Mesendoderm (in vitro differentiated cells): ENCODE results near the gene OOSP1. TPM values are rescaled to one million over a fixed set of nuclear protein-coding genes. Genes with fewer than 3 reads are reported as not detected.

ENCODE experiments used
- DNase-seq: peaks from one replicate; pipeline ENCODE4 v3.0.0; 2013
- H2AK5ac ChIP-seq: 2 replicates; pipeline ENCODE4 v1.6.1; 2013; ENCODE audit warnings: low read length, inconsistent platforms
- H2BK120ac ChIP-seq: 2 replicates; pipeline ENCODE4 v1.6.1; 2013; ENCODE audit warnings: low read depth, mild to moderate bottlenecking, low read length, moderate library complexity, mixed read lengths
- H2BK15ac ChIP-seq: replicated peaks from 2 replicates; pipeline ENCODE4 v1.6.1; 2013; ENCODE audit warnings: low read depth, mild to moderate bottlenecking, moderate library complexity
- H2BK5ac ChIP-seq: 2 replicates; pipeline ENCODE4 v1.6.1; 2013; ENCODE audit warnings: low read length, inconsistent platforms
- H3K18ac ChIP-seq: 2 replicates; pipeline ENCODE4 v1.6.1; 2013; ENCODE audit warnings: mild to moderate bottlenecking, low read length, mixed read lengths
- H3K23ac ChIP-seq: one replicate; pipeline ENCODE4 v1.6.1; 2013; ENCODE audit warnings: low read length
- H3K27ac ChIP-seq: 2 replicates; pipeline ENCODE4 v1.5.1; 2013; ENCODE audit warnings: low read depth, mild to moderate bottlenecking, inconsistent platforms, low read length, moderate library complexity
- H3K27me3 ChIP-seq: 2 replicates; pipeline ENCODE4 v1.6.1; 2013; ENCODE audit warnings: low read length, control low read depth, mild to moderate bottlenecking, inconsistent platforms; ENCODE audit not compliant: insufficient read depth, poor library complexity
- H3K36me3 ChIP-seq: 2 replicates; pipeline ENCODE4 v1.6.1; 2013; ENCODE audit warnings: low read length, inconsistent platforms; ENCODE audit not compliant: control insufficient read depth, insufficient read depth
- H3K4ac ChIP-seq: one replicate; pipeline ENCODE4 v1.6.1; 2013; ENCODE audit warnings: low read depth, mild to moderate bottlenecking, low read length, moderate library complexity
- H3K4me1 ChIP-seq: 2 replicates; pipeline ENCODE4 v1.6.1; 2013; ENCODE audit warnings: low read depth, low read length, inconsistent platforms; ENCODE audit not compliant: control insufficient read depth
- H3K4me2 ChIP-seq: 2 replicates; pipeline ENCODE4 v1.6.1; 2013; ENCODE audit warnings: low read length
- H3K4me3 ChIP-seq: 2 replicates; pipeline ENCODE4 v1.5.1; 2013; ENCODE audit warnings: mild to moderate bottlenecking, low read length
- H3K56ac ChIP-seq: one replicate; pipeline ENCODE4 v1.6.1; 2013; ENCODE audit warnings: low read length
- H3K79me1 ChIP-seq: 2 replicates; pipeline ENCODE4 v1.6.1; 2013; ENCODE audit warnings: low read length, inconsistent platforms
- H3K79me2 ChIP-seq: 2 replicates; pipeline ENCODE4 v1.6.1; 2013; ENCODE audit warnings: mild to moderate bottlenecking, low read length; ENCODE audit not compliant: control insufficient read depth, insufficient read depth
- H3K9ac ChIP-seq: 2 replicates; pipeline ENCODE4 v1.6.1; 2013; ENCODE audit warnings: low read length, inconsistent platforms
- H4K5ac ChIP-seq: one replicate; pipeline ENCODE4 v1.6.1; 2013; ENCODE audit warnings: low read length
- H4K8ac ChIP-seq: one replicate; pipeline ENCODE4 v1.6.1; 2013; ENCODE audit warnings: low read depth, mild to moderate bottlenecking, control low read depth, low read length, moderate library complexity
- WGBS: extraction: QIAGEN DNeasy Blood & Tissue Kit; methylation state at CpG from one replicate; pipeline ENCODE4 v1.1.7; 2013; ENCODE audit warnings: low lambda C conversion rate, missing lambda C conversion rate; ENCODE audit not compliant: insufficient coverage; ENCODE audit errors: extremely low coverage; 5-methylcytosine and 5-hydroxymethylcytosine counted together
- polyA plus RNA-seq, 2 experiments: library from polyadenylated mRNA; stranded (reverse); fragments of 200-250 nt; gene quantifications; one replicate each; pipeline ENCODE4 v1.2.3, GENCODE V29; 2013

The OOSP1 gene, protein sequence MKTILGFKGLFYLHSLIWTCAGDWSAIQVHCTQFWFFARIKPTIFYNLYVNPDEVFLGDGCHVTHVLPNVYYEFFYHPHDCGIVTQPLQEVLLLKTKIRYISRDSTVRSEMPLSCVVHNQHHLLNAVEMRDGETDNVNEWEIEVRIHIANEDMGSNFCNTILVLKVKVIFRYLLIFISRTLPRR
- 0.08 TPM for polyA plus RNA-seq (2013, experiment 1 of 2)
- 0.06 TPM for polyA plus RNA-seq (2013, experiment 2 of 2)

DNA sequence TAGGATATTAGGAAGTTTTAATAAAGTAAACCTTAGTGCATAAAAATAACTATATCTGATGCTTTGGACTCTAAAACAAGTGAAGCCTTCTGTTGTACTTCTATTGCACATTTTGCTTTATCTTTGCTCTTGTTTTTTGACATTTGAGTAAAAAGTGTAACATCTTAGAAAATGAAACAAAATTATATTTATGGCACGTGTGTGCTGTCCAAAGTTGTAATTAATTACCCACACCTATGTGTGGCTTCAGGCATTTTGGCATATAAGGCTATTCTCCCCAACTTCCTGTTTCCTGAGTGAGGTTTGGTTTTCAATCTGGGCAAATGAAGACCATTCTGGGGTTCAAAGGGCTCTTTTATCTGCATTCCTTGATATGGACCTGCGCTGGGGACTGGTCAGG, at the start of gene OOSP1:
Gene OOSP1 (plus strand): TSS at position 301 of the 400 bp plus-strand sequence. CDS start 23 bp downstream, at position 324.
- no peaks in the 10 kb centered on the region for H3K36me3 ChIP-seq
- no peak within 1 kb of the TSS for H4K5ac ChIP-seq
- H3K79me2 ChIP-seq = no peaks in the 10 kb centered on the region
- H2BK5ac ChIP-seq = no peak within 1 kb of the TSS
- H3K18ac ChIP-seq = no peak within 1 kb of the TSS
- DNase-seq = no peak
- no peak within 1 kb of the TSS for H2AK5ac ChIP-seq
- no peak within 1 kb of the TSS for H3K4ac ChIP-seq
- no CpG with 5 or more reads among the region's 2 CpGs for WGBS
- H3K27ac ChIP-seq = no peak within 1 kb of the TSS
- no peak within 1 kb of the TSS for H3K4me3 ChIP-seq
- H2BK120ac ChIP-seq = no peak within 1 kb of the TSS
- no peak within 1 kb of the TSS for H3K23ac ChIP-seq
- no peak within 1 kb of the TSS for H3K9ac ChIP-seq
- no peak within 1 kb of the TSS for H3K56ac ChIP-seq
- H4K8ac ChIP-seq = no peak within 1 kb of the TSS
- H3K4me2 ChIP-seq = no peak within 1 kb of the TSS
- H3K4me1 ChIP-seq = no peaks in the 10 kb centered on the region
- H2BK15ac ChIP-seq = no peak within 1 kb of the TSS
- no peaks in the 10 kb centered on the region for H3K27me3 ChIP-seq
- no peaks in the 10 kb centered on the region for H3K79me1 ChIP-seq

DNA sequence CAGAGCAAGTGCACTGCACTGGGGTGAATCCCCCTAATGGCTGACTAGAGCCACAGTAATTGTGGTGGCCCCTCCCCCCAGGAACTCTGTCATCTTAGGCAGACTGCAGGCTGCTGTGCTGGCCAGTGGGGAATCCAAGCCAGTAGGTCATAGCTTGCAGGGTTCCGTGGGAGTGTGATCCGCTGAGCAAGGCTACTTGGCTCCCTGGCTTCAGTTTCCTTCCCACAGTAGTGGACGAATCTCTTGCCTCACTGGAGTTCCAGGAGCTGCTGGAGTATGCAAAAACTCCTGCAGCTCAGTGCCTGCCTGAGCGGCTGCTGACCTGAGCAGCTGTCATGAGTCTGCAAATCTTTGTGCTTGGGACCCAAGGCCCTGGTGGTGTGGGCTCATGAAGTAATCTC, 46.5 kb upstream of the OOSP1 start:
- no peak overlapping the region for H2AK5ac ChIP-seq
- peak overlapping the region; percentile 45 for H3K9ac ChIP-seq
- H2BK15ac ChIP-seq = no peak overlapping the region
- H3K27me3 ChIP-seq = no peaks in the 10 kb centered on the region
- H2BK120ac ChIP-seq = no peak overlapping the region
- no peak overlapping the region for H4K8ac ChIP-seq
- H4K5ac ChIP-seq = no peak overlapping the region
- no peak overlapping the region for H3K4me3 ChIP-seq
- H3K79me2 ChIP-seq = no peaks in the 10 kb centered on the region
- H3K4me1 ChIP-seq = peaks cover 4% of the 10 kb centered on the region
- H3K79me1 ChIP-seq = no peaks in the 10 kb centered on the region
- peak; percentile 88 for DNase-seq
- H3K36me3 ChIP-seq = no peaks in the 10 kb centered on the region
- H3K4me2 ChIP-seq = no peak overlapping the region
- no peak overlapping the region for H3K23ac ChIP-seq
- no CpG with 5 or more reads among the region's 4 CpGs for WGBS
- peak overlapping the region; percentile 79 for H3K56ac ChIP-seq
- H2BK5ac ChIP-seq = no peak overlapping the region
- H3K18ac ChIP-seq = no peak overlapping the region
- H3K27ac ChIP-seq = no peak overlapping the region
- H3K4ac ChIP-seq = no peak overlapping the region

DNA sequence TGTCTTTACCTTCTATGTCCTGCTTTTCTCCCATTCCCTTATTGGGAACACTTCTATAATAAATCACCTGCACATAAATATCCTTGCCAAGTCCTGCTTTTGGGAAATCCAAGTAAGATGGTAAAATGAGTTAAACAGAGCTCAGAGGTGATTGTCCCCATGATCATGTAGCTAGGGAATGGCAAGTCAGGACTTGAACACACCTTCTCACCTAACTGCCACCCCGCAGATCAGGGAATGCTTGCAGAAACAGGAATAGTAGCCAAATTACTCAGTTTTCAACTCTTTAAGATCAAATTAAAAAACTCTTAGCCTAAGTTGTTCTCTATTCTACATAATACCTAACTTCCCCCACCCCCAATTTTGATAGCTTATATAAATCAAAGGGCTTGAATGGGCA, 43.6 kb upstream of the OOSP1 start:
- Histone ChIP-seq H3K18ac (no peak overlapping the region), H3K9ac (no peak overlapping the region), H4K5ac (no peak overlapping the region), H3K4me2 (no peak overlapping the region), H2BK120ac (no peak overlapping the region), H3K23ac (no peak overlapping the region), H3K4me1 (peaks cover 4% of the 10 kb centered on the region), H2BK5ac (no peak overlapping the region), H3K36me3 (no peaks in the 10 kb centered on the region), H4K8ac (no peak overlapping the region), H2AK5ac (no peak overlapping the region), H3K4ac (no peak overlapping the region), H3K79me2 (no peaks in the 10 kb centered on the region), H3K56ac (no peak overlapping the region), H2BK15ac (no peak overlapping the region), H3K79me1 (no peaks in the 10 kb centered on the region), H3K4me3 (no peak overlapping the region), H3K27ac (no peak overlapping the region), H3K27me3 (no peaks in the 10 kb centered on the region)
- no CpG with 5 or more reads among the region's 1 CpG for WGBS
- DNase-seq = no peak

DNA sequence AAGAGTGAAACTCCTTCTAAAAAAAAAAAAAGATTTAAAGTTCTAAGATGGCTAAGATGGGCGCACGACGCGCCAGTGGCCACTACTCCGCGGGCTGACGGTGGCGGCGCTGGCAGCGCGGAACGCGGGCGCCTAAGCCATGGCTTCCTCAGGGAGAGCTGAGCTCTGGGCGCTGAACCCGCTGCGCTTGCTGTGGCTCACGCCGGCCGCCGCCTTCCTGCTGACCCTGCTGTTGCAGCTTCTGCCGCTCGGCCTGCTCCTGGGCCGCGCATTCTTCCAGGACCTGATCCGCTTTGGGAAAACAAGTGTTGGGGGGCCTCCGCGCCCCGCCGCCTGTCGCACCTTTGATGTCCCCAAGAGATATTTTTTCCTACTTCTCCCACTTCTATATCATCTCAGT, 40.2 kb upstream of the OOSP1 start:
- no peak overlapping the region for H3K18ac ChIP-seq
- H3K27ac ChIP-seq = no peak overlapping the region
- H4K5ac ChIP-seq = no peak overlapping the region
- H3K23ac ChIP-seq = no peak overlapping the region
- no peak overlapping the region for H3K4me3 ChIP-seq
- no peak overlapping the region for H4K8ac ChIP-seq
- H3K4ac ChIP-seq = no peak overlapping the region
- no peak overlapping the region for H2AK5ac ChIP-seq
- no peak overlapping the region for H3K4me2 ChIP-seq
- no peak overlapping the region for H3K56ac ChIP-seq
- no peak overlapping the region for H2BK120ac ChIP-seq
- no peaks in the 10 kb centered on the region for H3K79me1 ChIP-seq
- no CpG with 5 or more reads among the region's 31 CpGs for WGBS
- DNase-seq = no peak
- H2BK15ac ChIP-seq = no peak overlapping the region
- no peaks in the 10 kb centered on the region for H3K79me2 ChIP-seq
- H2BK5ac ChIP-seq = no peak overlapping the region
- H3K4me1 ChIP-seq = no peaks in the 10 kb centered on the region
- no peaks in the 10 kb centered on the region for H3K36me3 ChIP-seq
- H3K9ac ChIP-seq = no peak overlapping the region
- no peaks in the 10 kb centered on the region for H3K27me3 ChIP-seq

- no peak for DNase-seq
- Histone ChIP-seq H3K27me3 (no peaks in the 10 kb centered on the region), H3K18ac (no peak overlapping the region), H3K4me1 (no peaks in the 10 kb centered on the region), H3K23ac (no peak overlapping the region), H3K4me3 (no peak overlapping the region), H3K79me2 (no peaks in the 10 kb centered on the region), H2BK15ac (no peak overlapping the region), H3K79me1 (no peaks in the 10 kb centered on the region), H2AK5ac (no peak overlapping the region), H2BK120ac (no peak overlapping the region), H3K4ac (no peak overlapping the region), H3K36me3 (no peaks in the 10 kb centered on the region), H3K4me2 (no peak overlapping the region), H3K27ac (no peak overlapping the region), H4K8ac (no peak overlapping the region), H3K9ac (no peak overlapping the region), H3K56ac (no peak overlapping the region), H2BK5ac (no peak overlapping the region), H4K5ac (no peak overlapping the region)
- no CpG with 5 or more reads among the region's 7 CpGs for WGBS
These were observed 39.6 kb upstream of the OOSP1 start for GRCh38 chr11:59898650-59899049.

DNA sequence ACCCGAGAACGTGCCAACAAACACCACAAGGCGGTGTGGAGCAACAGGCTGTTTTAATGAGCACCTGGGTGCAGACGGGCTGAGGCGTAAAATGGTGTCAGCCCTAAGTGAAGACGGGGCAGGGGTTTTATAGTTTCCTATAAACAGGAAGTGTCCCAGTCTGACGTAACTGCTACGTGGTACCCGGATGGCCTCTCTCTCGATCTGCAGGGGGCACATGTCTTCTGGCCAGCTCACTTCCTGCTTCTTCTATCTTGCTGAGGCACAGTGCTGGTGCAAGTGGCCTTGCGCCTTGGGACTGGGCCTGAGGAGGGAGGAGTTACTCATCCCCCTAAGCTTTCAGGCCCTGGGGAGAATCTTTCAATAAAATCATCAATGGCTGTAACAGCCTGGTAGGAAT, 38.7 kb upstream of the OOSP1 start:
- Histone ChIP-seq H2BK5ac (no peak overlapping the region), H3K27ac (no peak overlapping the region), H3K56ac (no peak overlapping the region), H3K79me1 (no peaks in the 10 kb centered on the region), H4K5ac (no peak overlapping the region), H2BK15ac (no peak overlapping the region), H3K36me3 (no peaks in the 10 kb centered on the region), H3K4me2 (no peak overlapping the region), H2AK5ac (no peak overlapping the region), H2BK120ac (no peak overlapping the region), H3K79me2 (no peaks in the 10 kb centered on the region), H3K4me3 (no peak overlapping the region), H3K27me3 (no peaks in the 10 kb centered on the region), H3K9ac (no peak overlapping the region), H3K23ac (no peak overlapping the region), H4K8ac (no peak overlapping the region), H3K4me1 (no peaks in the 10 kb centered on the region), H3K18ac (no peak overlapping the region), H3K4ac (no peak overlapping the region)
- WGBS = no CpG with 5 or more reads among the region's 11 CpGs
- DNase-seq = peak; percentile 78
